ENCODE results near the gene OR2A12. TPM values are rescaled to one million over a fixed set of nuclear protein-coding genes. Genes with fewer than 3 reads are reported as not detected.
A peak's percentile ranks its signal among the peaks of the same experiment; 100 is the strongest.
"Not testable (repeated sequence)": the region's sequence is repeated elsewhere in the genome, so short reads cannot be mapped to it uniquely, and the experiment has no call there.

OR2A12 gene
- total and polyA plus RNA-seq, 2 experiments from 2014 or later = 0.42 to 1.0 TPM

DNA sequence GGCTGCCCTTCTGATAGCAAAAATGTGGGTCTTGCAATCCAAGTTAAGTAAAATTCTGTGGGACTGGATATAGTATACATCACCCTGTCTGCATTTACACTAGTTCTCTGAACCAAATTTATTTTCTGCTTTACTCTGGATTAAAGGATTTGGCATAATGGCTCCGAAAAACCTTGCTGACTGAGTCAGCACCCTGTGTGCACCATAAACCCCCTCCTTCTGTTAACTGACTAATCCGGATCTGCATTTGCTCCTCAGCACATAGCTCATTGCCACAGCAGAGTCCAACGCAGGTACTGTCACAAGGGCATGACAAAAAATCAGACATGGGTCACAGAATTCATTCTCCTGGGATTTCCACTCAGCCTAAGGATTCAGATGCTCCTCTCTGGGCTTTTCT, 36.0 kb upstream of the OR2A12 start:
- Histone ChIP-seq H2AFZ (no peak overlapping the region), H3K4me3 (no peak overlapping the region), H3K4me2 (peak overlapping the region; percentile 55), H3K27me3 (no peaks in the 10 kb centered on the region), H4K20me1 (ENCODE audit: insufficient read depth, poor library complexity, severe bottlenecking) (no peaks in the 10 kb centered on the region), H3K79me2 (no peaks in the 10 kb centered on the region), H3K36me3 (replicated peaks; ENCODE audit: insufficient read depth, low read depth) (no peaks in the 10 kb centered on the region), H3K9me3 (ENCODE audit: low read depth) (no peaks in the 10 kb centered on the region), H3K9me2 (replicated peaks; ENCODE audit: insufficient read depth) (no peaks in the 10 kb centered on the region), H3K27ac (peak overlapping the region; percentile 63), H3K4me1 (ENCODE audit: insufficient read depth) (peaks cover 13% of the 10 kb centered on the region)
- WGBS (ENCODE audit: low lambda C conversion rate, missing lambda C conversion rate) = 30% methylated on average over 3 of the region's 3 CpGs
- TF ChIP-seq EZH2 (IDR thresholded peaks at IDR 0.05; ENCODE audit: borderline replicate concordance) = no peak
- no peak for TF ChIP-seq EZH2phosphoT487 (IDR thresholded peaks at IDR 0.05; ENCODE audit: low read depth, severe bottlenecking, unreplicated experiment)
- DNase-seq (ENCODE audit: low spot score) = peak; percentile 43

DNA sequence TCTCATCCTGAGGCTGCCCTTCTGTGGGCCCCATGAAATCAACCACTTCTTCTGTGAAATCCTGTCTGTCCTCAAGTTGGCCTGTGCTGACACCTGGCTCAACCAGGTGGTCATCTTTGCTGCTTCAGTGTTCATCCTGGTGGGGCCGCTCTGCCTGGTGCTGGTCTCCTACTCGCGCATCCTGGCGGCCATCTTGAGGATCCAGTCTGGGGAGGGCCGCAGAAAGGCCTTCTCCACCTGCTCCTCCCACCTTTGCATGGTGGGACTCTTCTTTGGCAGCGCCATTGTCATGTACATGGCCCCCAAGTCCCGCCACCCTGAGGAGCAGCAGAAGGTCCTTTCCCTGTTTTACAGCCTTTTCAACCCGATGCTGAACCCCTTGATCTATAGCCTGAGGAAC, 35.2 kb upstream of the OR2A12 start:
- not testable (repeated sequence) for H4K20me1 ChIP-seq (ENCODE audit: insufficient read depth, poor library complexity, severe bottlenecking); DNase-seq (ENCODE audit: low spot score); H3K4me2 ChIP-seq; H3K27me3 ChIP-seq; H3K36me3 ChIP-seq (replicated peaks; ENCODE audit: insufficient read depth, low read depth); H2AFZ ChIP-seq; H3K9me2 ChIP-seq (replicated peaks; ENCODE audit: insufficient read depth); H3K4me3 ChIP-seq; H3K9me3 ChIP-seq (ENCODE audit: low read depth); H3K79me2 ChIP-seq; H3K27ac ChIP-seq
- H3K4me1 ChIP-seq (ENCODE audit: insufficient read depth) = peaks cover 13% of the 10 kb centered on the region
- 94% methylated on average over 8 of the region's 8 CpGs for WGBS (ENCODE audit: low lambda C conversion rate, missing lambda C conversion rate)

DNA sequence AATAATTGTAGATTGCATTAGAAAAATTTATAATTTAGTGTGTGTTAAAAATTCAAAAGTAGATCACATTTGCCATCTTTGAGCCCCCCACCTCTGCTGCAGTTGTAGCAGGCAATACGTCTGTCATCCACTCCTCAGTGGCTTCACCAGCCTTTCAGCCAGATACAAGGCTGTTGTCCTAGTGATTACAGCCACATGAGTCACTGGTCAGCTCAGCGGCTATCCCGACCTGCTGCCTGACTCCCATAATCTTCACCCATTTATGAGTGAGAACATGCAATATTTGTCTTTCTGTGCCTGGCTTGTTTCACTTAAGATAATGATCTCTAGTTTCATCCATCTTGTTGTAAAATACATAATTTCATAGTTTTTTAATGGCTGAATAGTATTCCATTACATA, 28.1 kb upstream of the OR2A12 start:
- no peak overlapping the region for H2AFZ ChIP-seq

DNA sequence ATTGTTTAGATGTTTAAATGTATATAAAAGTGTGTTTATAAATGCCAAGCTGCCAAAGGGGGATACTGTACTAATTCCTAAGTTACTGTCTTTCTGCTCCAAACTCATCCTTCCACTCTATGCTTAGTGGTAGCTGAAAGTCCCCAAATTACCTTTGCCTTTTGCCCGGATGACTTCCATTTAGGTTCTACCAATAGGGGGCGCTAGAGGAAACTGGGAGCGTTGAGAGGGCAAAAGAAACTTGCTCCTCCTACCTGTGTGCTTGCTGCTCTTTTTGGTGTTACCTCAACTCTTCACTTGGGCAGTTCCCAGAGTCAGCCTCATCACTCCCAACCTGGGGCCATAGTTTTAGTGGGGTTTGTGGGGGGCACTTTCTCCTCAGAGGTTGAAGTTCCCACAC, 22.4 kb upstream of the OR2A12 start:
- no peaks in the 10 kb centered on the region for H4K20me1 ChIP-seq (ENCODE audit: insufficient read depth, poor library complexity, severe bottlenecking)
- H3K9me3 ChIP-seq (ENCODE audit: low read depth) = no peaks in the 10 kb centered on the region
- no peak overlapping the region for H2AFZ ChIP-seq

More for the DNA sequence above, 28.1 kb upstream of the OR2A12 start:
- H4K20me1 ChIP-seq (ENCODE audit: insufficient read depth, poor library complexity, severe bottlenecking) = no peaks in the 10 kb centered on the region
- no peaks in the 10 kb centered on the region for H3K4me1 ChIP-seq (ENCODE audit: insufficient read depth)
- H3K4me3 ChIP-seq = no peak overlapping the region
- 25% methylated on average over 3 of the region's 3 CpGs for WGBS (ENCODE audit: low lambda C conversion rate, missing lambda C conversion rate)
- H3K9me2 ChIP-seq (replicated peaks; ENCODE audit: insufficient read depth) = no peaks in the 10 kb centered on the region
- peak; percentile 63 for DNase-seq (ENCODE audit: low spot score)
- H3K4me2 ChIP-seq = no peak overlapping the region
- H3K9me3 ChIP-seq (ENCODE audit: low read depth) = no peaks in the 10 kb centered on the region
- peak overlapping the region; percentile 91 for H3K27ac ChIP-seq
- no peak for TF ChIP-seq EZH2phosphoT487 (IDR thresholded peaks at IDR 0.05; ENCODE audit: low read depth, severe bottlenecking, unreplicated experiment)
- TF ChIP-seq, protein P1, sequence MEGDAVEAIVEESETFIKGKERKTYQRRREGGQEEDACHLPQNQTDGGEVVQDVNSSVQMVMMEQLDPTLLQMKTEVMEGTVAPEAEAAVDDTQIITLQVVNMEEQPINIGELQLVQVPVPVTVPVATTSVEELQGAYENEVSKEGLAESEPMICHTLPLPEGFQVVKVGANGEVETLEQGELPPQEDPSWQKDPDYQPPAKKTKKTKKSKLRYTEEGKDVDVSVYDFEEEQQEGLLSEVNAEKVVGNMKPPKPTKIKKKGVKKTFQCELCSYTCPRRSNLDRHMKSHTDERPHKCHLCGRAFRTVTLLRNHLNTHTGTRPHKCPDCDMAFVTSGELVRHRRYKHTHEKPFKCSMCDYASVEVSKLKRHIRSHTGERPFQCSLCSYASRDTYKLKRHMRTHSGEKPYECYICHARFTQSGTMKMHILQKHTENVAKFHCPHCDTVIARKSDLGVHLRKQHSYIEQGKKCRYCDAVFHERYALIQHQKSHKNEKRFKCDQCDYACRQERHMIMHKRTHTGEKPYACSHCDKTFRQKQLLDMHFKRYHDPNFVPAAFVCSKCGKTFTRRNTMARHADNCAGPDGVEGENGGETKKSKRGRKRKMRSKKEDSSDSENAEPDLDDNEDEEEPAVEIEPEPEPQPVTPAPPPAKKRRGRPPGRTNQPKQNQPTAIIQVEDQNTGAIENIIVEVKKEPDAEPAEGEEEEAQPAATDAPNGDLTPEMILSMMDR (IDR thresholded peaks at IDR 0.05; ENCODE audit: poor library complexity) = no peak
- TF ChIP-seq EZH2 (IDR thresholded peaks at IDR 0.05; ENCODE audit: borderline replicate concordance) = no peak
- H3K36me3 ChIP-seq (replicated peaks; ENCODE audit: insufficient read depth, low read depth) = no peaks in the 10 kb centered on the region
- H3K79me2 ChIP-seq = no peaks in the 10 kb centered on the region
- no peaks in the 10 kb centered on the region for H3K27me3 ChIP-seq

More for the DNA sequence above, 22.4 kb upstream of the OR2A12 start:
- Histone ChIP-seq H3K4me2 (no peak overlapping the region), H3K27ac (no peak overlapping the region), H3K79me2 (no peaks in the 10 kb centered on the region), H3K4me3 (no peak overlapping the region), H3K27me3 (no peaks in the 10 kb centered on the region), H3K9me2 (replicated peaks; ENCODE audit: insufficient read depth) (no peaks in the 10 kb centered on the region), H3K36me3 (replicated peaks; ENCODE audit: insufficient read depth, low read depth) (no peaks in the 10 kb centered on the region), H3K4me1 (ENCODE audit: insufficient read depth) (no peaks in the 10 kb centered on the region)
- WGBS (ENCODE audit: low lambda C conversion rate, missing lambda C conversion rate) = 49% methylated on average over 3 of the region's 3 CpGs
- TF ChIP-seq EZH2 (IDR thresholded peaks at IDR 0.05; ENCODE audit: borderline replicate concordance) (no peak), EZH2phosphoT487 (IDR thresholded peaks at IDR 0.05; ENCODE audit: low read depth, severe bottlenecking, unreplicated experiment) (no peak)
- TF ChIP-seq, protein P1 (IDR thresholded peaks at IDR 0.05; ENCODE audit: poor library complexity) = peak; percentile 22
- DNase-seq (ENCODE audit: low spot score) = no peak

All from hepatocyte (in vitro differentiated cells).